ENCODE data around the gene TGFB1.

TGFB1 gene

GRCh38 chr19:41322451-41322850, 31.3 kb downstream of the TGFB1 start:
- no peak for TF ChIP-seq CTCF (IDR thresholded peaks at IDR 0.05; ENCODE audit: insufficient read depth, low read depth, low read length, missing control alignments)
- no peak for DNase-seq (ENCODE audit: low read depth)
- H3K4me3 ChIP-seq (ENCODE audit: low read length): no peak overlapping the region

GRCh38 chr19:41321600-41322270, 32.0 kb downstream of the TGFB1 start:
- no peak overlapping the region for H3K4me3 ChIP-seq (ENCODE audit: low read length)
- DNase-seq (ENCODE audit: low read depth): peak; percentile 20
- peak; percentile 13 for TF ChIP-seq CTCF (IDR thresholded peaks at IDR 0.05; ENCODE audit: insufficient read depth, low read depth, low read length, missing control alignments)

GRCh38 chr19:41321204-41321599, 32.5 kb downstream of the TGFB1 start:
- no peak for TF ChIP-seq CTCF (IDR thresholded peaks at IDR 0.05; ENCODE audit: insufficient read depth, low read depth, low read length, missing control alignments)
- H3K4me3 ChIP-seq (ENCODE audit: low read length): no peak overlapping the region
- no peak for DNase-seq (ENCODE audit: low read depth)

- H3K4me3 ChIP-seq (ENCODE audit: low read length): no peak overlapping the region
- DNase-seq (ENCODE audit: low read depth): no peak
- TF ChIP-seq CTCF (IDR thresholded peaks at IDR 0.05; ENCODE audit: insufficient read depth, low read depth, low read length, missing control alignments): no peak
Measured at GRCh38 chr19:41320568-41320967, 33.2 kb downstream of the TGFB1 start.

DNA sequence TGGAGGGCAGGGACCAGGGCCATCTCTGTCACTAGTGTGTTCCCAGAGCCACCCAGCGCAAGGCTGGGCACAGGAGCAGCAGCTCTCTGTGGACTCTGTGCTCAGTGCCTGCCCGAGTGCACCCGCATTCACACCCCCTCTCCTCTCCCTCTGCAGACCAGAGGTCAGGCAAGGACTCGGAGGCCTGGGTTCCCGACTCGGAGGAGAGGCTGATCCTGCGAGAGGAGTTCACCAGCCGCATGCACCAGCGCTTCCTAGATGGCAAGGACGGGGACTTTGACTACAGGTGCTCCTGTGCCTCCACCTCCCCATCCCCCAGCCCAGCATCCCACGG, 33.6 kb downstream of the TGFB1 start:
- no peak overlapping the region for H3K4me3 ChIP-seq (ENCODE audit: low read length)
- DNase-seq (ENCODE audit: low read depth): no peak
- TF ChIP-seq CTCF (IDR thresholded peaks at IDR 0.05; ENCODE audit: insufficient read depth, low read depth, low read length, missing control alignments): no peak

- no peak for DNase-seq (ENCODE audit: low read depth)
- no peak overlapping the region for H3K4me3 ChIP-seq (ENCODE audit: low read length)
- TF ChIP-seq CTCF (IDR thresholded peaks at IDR 0.05; ENCODE audit: insufficient read depth, low read depth, low read length, missing control alignments): no peak
Measured at GRCh38 chr19:41319500-41320184, 34.1 kb downstream of the TGFB1 start.

All from epithelial cell of esophagus (primary cell).